HepG2 (cell line): ENCODE results near the gene PPP2R2C. TPM values are rescaled to one million over a fixed set of nuclear protein-coding genes. Genes with fewer than 3 reads are reported as not detected.

ENCODE experiments used
- ATAC-seq: fragments of 200-7000 bp; cut with Tn5 transposase; 3 replicates; pipeline ENCODE4 v1.9.1; 2020; ENCODE audit warnings: mild to moderate bottlenecking, moderate library complexity
- BruUV-seq: library from RNA; stranded (reverse); fragments of 400-500 nt; replicated peaks from 2 replicates; lab custom pipeline; 2021; lab: Mats Ljungman, UMichigan
- CTCF ChIA-PET: fragments of 300-600 bp; formaldehyde crosslinking; extraction: SDS; loops from one replicate; lab custom pipeline; 2021; ENCODE audit warnings: low total read pairs, inconsistent platforms, low intra/inter-chr PET ratio; lab: Yijun Ruan, JAX
- POLR2A ChIA-PET: fragments of 350-600 bp; sonication (Branson Sonifier 250); formaldehyde crosslinking; loops from one replicate; lab custom pipeline; 2020; ENCODE audit warnings: antibody characterized with exemption, inconsistent platforms; lab: Yijun Ruan, JAX
- DNase-seq: peaks from one replicate; pipeline ENCODE4 v3.0.0-alpha.2; 2015; ENCODE audit warnings: low spot score
- FAIRE-seq: peaks from 3 replicates; lab custom pipeline; 2011; peaks lifted over from hg19 to GRCh38; lab: Jason Lieb, UNC
- H2AFZ ChIP-seq: one replicate; pipeline ENCODE4 v1.6.1; 2011; ENCODE audit warnings: low read length, inconsistent platforms
- H3K27ac ChIP-seq: fragments of 300-600 bp; 3 replicates; pipeline ENCODE4 v1.8.0; 2011; ENCODE audit warnings: mixed run types, mild to moderate bottlenecking, mixed read lengths, low read length, inconsistent platforms; ENCODE audit not compliant: insufficient read depth; ENCODE audit errors: extremely low read length
- H3K27me3 ChIP-seq, 2 experiments: fragments of 200-600 bp in 1 of 2; 2 replicates in 1 of 2; 3 replicates in 1 of 2; pipeline versions ENCODE4 v1.6.0 to v1.8.0; 2011; ENCODE audit warnings: low read length in 2 of 2, mild to moderate bottlenecking in 2 of 2, moderate library complexity in 2 of 2, inconsistent platforms in 1 of 2; ENCODE audit not compliant: insufficient read depth in 2 of 2, control insufficient read depth in 1 of 2
- H3K36me3 ChIP-seq, 2 experiments: fragments of 200-600 bp in 1 of 2; replicated peaks in 1 of 2; 2 replicates in 1 of 2; 3 replicates in 1 of 2; pipeline versions ENCODE4 v1.5.1 to v1.8.0; 2011; ENCODE audit warnings: low read length in 2 of 2, inconsistent platforms in 1 of 2; ENCODE audit not compliant: insufficient read depth in 2 of 2, control insufficient read depth in 1 of 2
- H3K4me1 ChIP-seq: 2 replicates; pipeline ENCODE4 v1.5.1; 2012; ENCODE audit warnings: low read length, inconsistent platforms; ENCODE audit not compliant: insufficient read depth
- H3K4me2 ChIP-seq: 2 replicates; pipeline ENCODE4 v1.6.0; 2011; ENCODE audit warnings: low read depth, low read length, inconsistent platforms
- H3K4me3 ChIP-seq, 3 experiments: fragments of 200-600 bp in 1 of 3; sonication (generic), shearing (Covaris generic) in 1 of 3; replicated peaks in 1 of 3; 2 replicates each; pipeline ENCODE4 v1.5.1; 2011 to 2016; ENCODE audit warnings: low read length in 3 of 3, inconsistent platforms in 2 of 3, low read depth in 2 of 3, mild to moderate bottlenecking in 2 of 3, control low read depth in 1 of 3, mixed read lengths in 1 of 3; ENCODE audit not compliant: insufficient read depth in 1 of 3
- H3K79me2 ChIP-seq: one replicate; pipeline ENCODE4 v1.6.1; 2011; ENCODE audit warnings: low read length, inconsistent platforms; ENCODE audit not compliant: insufficient read depth
- H3K9ac ChIP-seq: 2 replicates; pipeline ENCODE4 v1.6.0; 2011; ENCODE audit warnings: mild to moderate bottlenecking, low read depth, low read length, inconsistent platforms; ENCODE audit not compliant: insufficient read depth
- H3K9me3 ChIP-seq: 2 replicates; pipeline ENCODE4 v1.5.1; 2012; ENCODE audit warnings: mild to moderate bottlenecking, low read length
- H4K20me1 ChIP-seq: 2 replicates; pipeline ENCODE4 v1.6.0; 2011; ENCODE audit warnings: inconsistent platforms, mild to moderate bottlenecking, low read length, moderate library complexity; ENCODE audit not compliant: insufficient read depth
- AFF4 ChIP-seq: sonication (generic); formaldehyde crosslinking; IDR thresholded peaks from 2 replicates; pipeline ENCODE4 v1.4.0; 2020; ENCODE audit warnings: missing genetic modification reagents
- BRD4 ChIP-seq: sonication (generic); formaldehyde crosslinking; IDR thresholded peaks from 2 replicates; pipeline ENCODE4 v1.4.0; 2020; ENCODE audit warnings: missing genetic modification reagents
- CBFB ChIP-seq: sonication (generic); formaldehyde crosslinking; IDR thresholded peaks from 2 replicates; pipeline ENCODE4 v1.4.0; 2020; ENCODE audit warnings: missing genetic modification reagents
- CC2D1A ChIP-seq: sonication (generic); formaldehyde crosslinking; IDR thresholded peaks from 2 replicates; pipeline ENCODE4 v1.8.1; 2023; ENCODE audit warnings: mild to moderate bottlenecking, missing genetic modification reagents
- DNMT3B ChIP-seq: conservative IDR thresholded peaks from 2 replicates; pipeline ENCODE4 v1.6.1; 2016; ENCODE audit warnings: missing biosample characterization, control low read depth
- MXI1 ChIP-seq: IDR thresholded peaks from 3 replicates; pipeline ENCODE4 v1.6.1; 2012; ENCODE audit warnings: low read depth, low read length, inconsistent platforms, borderline replicate concordance
- ZNF205 ChIP-seq: IDR thresholded peaks from 2 replicates; pipeline ENCODE4 v1.6.1; 2018; ENCODE audit warnings: missing biosample characterization, missing genetic modification reagents
- ZNF256 ChIP-seq: sonication (generic); formaldehyde crosslinking; conservative IDR thresholded peaks from 2 replicates; pipeline ENCODE4 v1.4.0; 2020; ENCODE audit warnings: missing genetic modification reagents
- ZNF296 ChIP-seq: sonication (generic); formaldehyde crosslinking; conservative IDR thresholded peaks from 2 replicates; pipeline ENCODE4 v1.5.0; 2020; ENCODE audit warnings: mild to moderate bottlenecking, missing genetic modification reagents
- ZNF44 ChIP-seq: sonication (generic); formaldehyde crosslinking; IDR thresholded peaks from 2 replicates; pipeline ENCODE4 v1.5.1; 2020; ENCODE audit warnings: mild to moderate bottlenecking, missing genetic modification reagents
- ZNF546 ChIP-seq: sonication (generic); formaldehyde crosslinking; conservative IDR thresholded peaks from 2 replicates; pipeline ENCODE4 v1.8.1; 2023; ENCODE audit warnings: mild to moderate bottlenecking, missing genetic modification reagents
- ZNF607 ChIP-seq: sonication (generic); formaldehyde crosslinking; IDR thresholded peaks from 2 replicates; pipeline ENCODE4 v1.5.1; 2020; ENCODE audit warnings: missing genetic modification reagents, mild to moderate bottlenecking, borderline replicate concordance
- WGBS: methylation state at CpG from one replicate; pipeline ENCODE4 v1.1.6; 2017; ENCODE audit warnings: low lambda C conversion rate; 5-methylcytosine and 5-hydroxymethylcytosine counted together
- in situ Hi-C: cut with HindIII; loops from 2 replicates; pipeline ENCODE4 v1.10.0; 2017; ENCODE audit warnings: low pct_unique_long_range_greater_than_20kb; ENCODE audit not compliant: extremely low pct_ligation_motif_present
- intact Hi-C: fragments of 100-400 bp; cut with micrococcal nuclease; formaldehyde crosslinking; loops from one replicate; pipeline ENCODE4 v1.10.0; 2022; ENCODE audit not compliant: unreplicated experiment
- polyA plus RNA-seq, 8 experiments: library from polyadenylated mRNA; depleted of rRNA in 3 of 8; stranded (reverse) in 7 of 8; unstranded in 1 of 8; fragments of >200 nt; fragmentation: Illumina TruSeq in 4 of 8; extraction: Trizol in 4 of 8; gene quantifications; 2 replicates each; pipeline versions ENCODE4 v1.2.1 to v1.2.3, GENCODE V29; 2011 to 2016; ENCODE audit warnings: low read depth in 4 of 8, missing spikeins in 1 of 8, mixed read lengths in 1 of 8; ENCODE audit not compliant: insufficient read depth in 1 of 8
- total RNA-seq, 5 experiments: library from RNA; depleted of rRNA; stranded (reverse); fragments of >200 nt; fragmentation: Illumina TruSeq; extraction: Trizol; gene quantifications; 2 replicates each; pipeline ENCODE4 v1.2.3, GENCODE V29; 2016; ENCODE audit warnings: low read depth in 1 of 5
- TF ChIP-seq, protein P1 (sequence below): sonication (generic); formaldehyde crosslinking; IDR thresholded peaks from 2 replicates; pipeline ENCODE4 v1.9.0; 2021; ENCODE audit warnings: missing genetic modification reagents, borderline replicate concordance
- TF ChIP-seq, protein P2 (sequence below): sonication (generic); formaldehyde crosslinking; IDR thresholded peaks from 2 replicates; pipeline ENCODE4 v1.5.0; 2020; ENCODE audit warnings: missing genetic modification reagents

The PPP2R2C gene
- total and polyA plus RNA-seq, 2 of the 13 experiments (the other 11 are each of a cell fraction or from before 2014, with no cell fraction given) = 0.60 to 8.6 TPM

GRCh38 chr4:6409381-6409780 lies 63.0 kb downstream of the PPP2R2C start:
- intact Hi-C loops = no loop called here
- no peaks in the 10 kb centered on the region for H3K36me3 ChIP-seq
- POLR2A ChIA-PET = no interaction called here
- H3K9ac ChIP-seq = no peak overlapping the region
- 0% methylated on average over 1 of the region's 6 CpGs for WGBS
- peaks cover 3 to 35% of the 10 kb centered on the region in 2 experiments for H3K27me3 ChIP-seq
- CTCF ChIA-PET = no interaction called here
- H3K4me1 ChIP-seq = no peaks in the 10 kb centered on the region
- H3K4me3 ChIP-seq = no peak overlapping the region
- H4K20me1 ChIP-seq = no peaks in the 10 kb centered on the region
- no peak overlapping the region for H3K4me2 ChIP-seq
- no peak overlapping the region for H3K27ac ChIP-seq
- DNase-seq (no peak), ATAC-seq (no peak), FAIRE-seq (no peak)
- in situ Hi-C loops = no loop called here
- H2AFZ ChIP-seq = no peak overlapping the region
- H3K79me2 ChIP-seq = no peaks in the 10 kb centered on the region
- no TSS peak for BruUV-seq
- TF ChIP-seq BRD4 (CRISPR knock-in tag) (no peak), CBFB (CRISPR knock-in tag) (no peak), ZNF607 (CRISPR knock-in tag) (no peak), ZNF256 (CRISPR knock-in tag) (no peak), ZNF546 (CRISPR knock-in tag) (no peak), AFF4 (CRISPR knock-in tag) (no peak), MXI1 (no peak), ZNF205 (CRISPR knock-in tag) (no peak), ZNF296 (CRISPR knock-in tag) (no peak), ZNF44 (CRISPR knock-in tag) (no peak), DNMT3B (CRISPR knock-in tag) (no peak), CC2D1A (CRISPR knock-in tag) (no peak)
- TF ChIP-seq, protein P1, sequence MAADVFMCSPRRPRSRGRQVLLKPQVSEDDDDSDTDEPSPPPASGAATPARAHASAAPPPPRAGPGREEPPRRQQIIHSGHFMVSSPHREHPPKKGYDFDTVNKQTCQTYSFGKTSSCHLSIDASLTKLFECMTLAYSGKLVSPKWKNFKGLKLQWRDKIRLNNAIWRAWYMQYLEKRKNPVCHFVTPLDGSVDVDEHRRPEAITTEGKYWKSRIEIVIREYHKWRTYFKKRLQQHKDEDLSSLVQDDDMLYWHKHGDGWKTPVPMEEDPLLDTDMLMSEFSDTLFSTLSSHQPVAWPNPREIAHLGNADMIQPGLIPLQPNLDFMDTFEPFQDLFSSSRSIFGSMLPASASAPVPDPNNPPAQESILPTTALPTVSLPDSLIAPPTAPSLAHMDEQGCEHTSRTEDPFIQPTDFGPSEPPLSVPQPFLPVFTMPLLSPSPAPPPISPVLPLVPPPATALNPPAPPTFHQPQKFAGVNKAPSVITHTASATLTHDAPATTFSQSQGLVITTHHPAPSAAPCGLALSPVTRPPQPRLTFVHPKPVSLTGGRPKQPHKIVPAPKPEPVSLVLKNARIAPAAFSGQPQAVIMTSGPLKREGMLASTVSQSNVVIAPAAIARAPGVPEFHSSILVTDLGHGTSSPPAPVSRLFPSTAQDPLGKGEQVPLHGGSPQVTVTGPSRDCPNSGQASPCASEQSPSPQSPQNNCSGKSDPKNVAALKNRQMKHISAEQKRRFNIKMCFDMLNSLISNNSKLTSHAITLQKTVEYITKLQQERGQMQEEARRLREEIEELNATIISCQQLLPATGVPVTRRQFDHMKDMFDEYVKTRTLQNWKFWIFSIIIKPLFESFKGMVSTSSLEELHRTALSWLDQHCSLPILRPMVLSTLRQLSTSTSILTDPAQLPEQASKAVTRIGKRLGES (CRISPR knock-in tag) = no peak
- TF ChIP-seq, protein P2, sequence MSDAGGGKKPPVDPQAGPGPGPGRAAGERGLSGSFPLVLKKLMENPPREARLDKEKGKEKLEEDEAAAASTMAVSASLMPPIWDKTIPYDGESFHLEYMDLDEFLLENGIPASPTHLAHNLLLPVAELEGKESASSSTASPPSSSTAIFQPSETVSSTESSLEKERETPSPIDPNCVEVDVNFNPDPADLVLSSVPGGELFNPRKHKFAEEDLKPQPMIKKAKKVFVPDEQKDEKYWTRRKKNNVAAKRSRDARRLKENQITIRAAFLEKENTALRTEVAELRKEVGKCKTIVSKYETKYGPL (CRISPR knock-in tag) = no peak
- no peaks in the 10 kb centered on the region for H3K9me3 ChIP-seq
